Suprapubic skin (tissue), 4 donors: ENCODE results near the gene SETD1A. TPM values are rescaled to one million over a fixed set of nuclear protein-coding genes. Genes with fewer than 3 reads are reported as not detected.

Source experiments
- DNase-seq, 2 donors: peaks; one replicate each; pipeline ENCODE4 v3.0.0-alpha.2; 2019; ENCODE audit warnings: low spot score in 2 of 2
- H3K27ac ChIP-seq: fragments of 200-600 bp; sonication (generic); one replicate; pipeline ENCODE4 v1.5.1; 2019
- H3K27me3 ChIP-seq: fragments of 200-600 bp; sonication (generic); one replicate; pipeline ENCODE4 v1.5.1; 2019
- H3K36me3 ChIP-seq: fragments of 200-600 bp; sonication (generic); one replicate; pipeline ENCODE4 v1.5.1; 2019
- H3K4me1 ChIP-seq: fragments of 200-600 bp; sonication (generic); one replicate; pipeline ENCODE4 v1.5.1; 2019
- H3K4me3 ChIP-seq: fragments of 200-600 bp; sonication (generic); one replicate; pipeline ENCODE4 v1.5.1; 2019; ENCODE audit warnings: mild to moderate bottlenecking
- H3K9me3 ChIP-seq: fragments of 200-600 bp; sonication (generic); one replicate; pipeline ENCODE4 v1.5.1; 2019
- CTCF ChIP-seq, 2 donors: fragments of 200-600 bp in 1 of 2; fragments of 450-650 bp in 1 of 2; sonication (generic) in 1 of 2; IDR thresholded peaks; one replicate each; pipeline ENCODE4 v1.5.1; 2016 to 2019; ENCODE audit warnings: antibody characterized with exemption in 2 of 2, mild to moderate bottlenecking in 1 of 2, moderate library complexity in 1 of 2
- EP300 ChIP-seq: sonication (generic); formaldehyde crosslinking; IDR thresholded peaks from one replicate; pipeline ENCODE4 v1.6.1; 2017; ENCODE audit warnings: antibody characterized with exemption
- POLR2A ChIP-seq, 2 donors: fragments of 450-650 bp; IDR thresholded peaks; one replicate each; pipeline ENCODE4 v1.6.1; 2017; ENCODE audit warnings: antibody characterized with exemption in 2 of 2, mild to moderate bottlenecking in 2 of 2, moderate library complexity in 2 of 2
- POLR2AphosphoS5 ChIP-seq, 3 donors: sonication (generic); formaldehyde crosslinking; IDR thresholded peaks; one replicate each; pipeline ENCODE4 v1.6.1; 2017; ENCODE audit warnings: antibody characterized with exemption in 3 of 3
- WGBS: methylation state at CpG from one replicate; pipeline ENCODE4 v1.1.5; 2018; 5-methylcytosine and 5-hydroxymethylcytosine counted together
- total RNA-seq, 4 donors: library from RNA; depleted of rRNA; stranded (reverse); fragments of >200 nt; gene quantifications; one replicate each; pipeline ENCODE4 v1.1.0, GENCODE V29; 2016

Gene SETD1A
- total RNA-seq, 4 donors from 2014 or later, result 12.5 to 14.7 (median 13.7) TPM

- TF ChIP-seq POLR2A (IDR thresholded peaks at IDR 0.05) (no peak), POLR2AphosphoS5 (IDR thresholded peaks at IDR 0.05) (no peak), EP300 (no peak), CTCF (IDR thresholded peaks at IDR 0.05) (no peak)
- no peaks in the 10 kb centered on the region for H3K4me1 ChIP-seq
- H3K9me3 ChIP-seq, result no peaks in the 10 kb centered on the region
- no peak overlapping the region for H3K27ac ChIP-seq
- no peaks in the 10 kb centered on the region for H3K27me3 ChIP-seq
- no peak overlapping the region for H3K4me3 ChIP-seq
- no peak for DNase-seq
- 94% methylated on average over 14 of the region's 14 CpGs for WGBS
- peaks cover 100% of the 10 kb centered on the region for H3K36me3 ChIP-seq
These were observed 13.7 kb downstream of the SETD1A start for GRCh38 chr16:30971298-30971697.

- H3K36me3 ChIP-seq, result peaks cover 100% of the 10 kb centered on the region
These were observed 15.3 kb downstream of the SETD1A start for GRCh38 chr16:30972872-30973271.

GRCh38 chr16:30974348-30974747 is 16.8 kb downstream of the SETD1A start:
- WGBS, result 94% methylated on average over 6 of the region's 6 CpGs
- no peak overlapping the region for H3K27ac ChIP-seq
- peaks cover 98% of the 10 kb centered on the region for H3K36me3 ChIP-seq

More at GRCh38 chr16:30972872-30973271, 15.3 kb downstream of the SETD1A start:
- TF ChIP-seq POLR2A (IDR thresholded peaks at IDR 0.05), result no peak
- no peak for TF ChIP-seq POLR2AphosphoS5 (IDR thresholded peaks at IDR 0.05)
- TF ChIP-seq CTCF (IDR thresholded peaks at IDR 0.05), result no peak
- Histone ChIP-seq H3K9me3 (no peaks in the 10 kb centered on the region), H3K4me3 (no peak overlapping the region), H3K27me3 (no peaks in the 10 kb centered on the region), H3K4me1 (no peaks in the 10 kb centered on the region), H3K27ac (no peak overlapping the region)
- 82% methylated on average over 7 of the region's 7 CpGs for WGBS
- DNase-seq, result no peak

GRCh38 chr16:30976486-30976885 is 18.9 kb downstream of the SETD1A start:
- TF ChIP-seq CTCF (IDR thresholded peaks at IDR 0.05) (no peak), EP300 (no peak), POLR2A (IDR thresholded peaks at IDR 0.05) (no peak), POLR2AphosphoS5 (IDR thresholded peaks at IDR 0.05) (no peak)
- Histone ChIP-seq H3K9me3 (no peaks in the 10 kb centered on the region), H3K4me1 (no peaks in the 10 kb centered on the region), H3K27ac (no peak overlapping the region), H3K36me3 (peaks cover 98% of the 10 kb centered on the region), H3K4me3 (no peak overlapping the region), H3K27me3 (no peaks in the 10 kb centered on the region)
- DNase-seq, result no peak
- WGBS, result 95% methylated on average over 4 of the region's 4 CpGs

More at GRCh38 chr16:30974348-30974747, 16.8 kb downstream of the SETD1A start:
- Histone ChIP-seq H3K4me3 (no peak overlapping the region), H3K27me3 (no peaks in the 10 kb centered on the region), H3K4me1 (no peaks in the 10 kb centered on the region), H3K9me3 (no peaks in the 10 kb centered on the region)
- no peak for TF ChIP-seq EP300
- TF ChIP-seq POLR2A (IDR thresholded peaks at IDR 0.05), result no peak
- no peak for TF ChIP-seq CTCF (IDR thresholded peaks at IDR 0.05)
- no peak for TF ChIP-seq POLR2AphosphoS5 (IDR thresholded peaks at IDR 0.05)
- DNase-seq, result no peak

- Histone ChIP-seq H3K27ac (no peak overlapping the region), H3K4me1 (peaks cover 3% of the 10 kb centered on the region), H3K27me3 (no peaks in the 10 kb centered on the region), H3K36me3 (peaks cover 91% of the 10 kb centered on the region), H3K9me3 (no peaks in the 10 kb centered on the region), H3K4me3 (no peak overlapping the region)
- no peak for DNase-seq
- TF ChIP-seq EP300 (no peak), CTCF (IDR thresholded peaks at IDR 0.05) (no peak), POLR2AphosphoS5 (IDR thresholded peaks at IDR 0.05) (no peak), POLR2A (IDR thresholded peaks at IDR 0.05) (no peak)
- WGBS, result 85% methylated on average over 16 of the region's 17 CpGs
These were observed 19.9 kb downstream of the SETD1A start for GRCh38 chr16:30977502-30977901.
